ENCODE data around the gene QPCTL.

The QPCTL gene

GRCh38 chr19:45692187-45693105 lies at the start of gene QPCTL:
TSS of gene QPCTL (plus strand) at chr19:45692666. CDS start at chr19:45692704, 38 bp downstream.
- peak; percentile 99 for DNase-seq (ENCODE audit: low read depth, low spot score)

GRCh38 chr19:45643024-45643926 lies 49.2 kb upstream of the QPCTL start:
- peak; percentile 93 for DNase-seq (ENCODE audit: low read depth, low spot score)

GRCh38 chr19:45643927-45644771 lies 48.3 kb upstream of the QPCTL start:
- DNase-seq (ENCODE audit: low read depth, low spot score), result no peak

DNA sequence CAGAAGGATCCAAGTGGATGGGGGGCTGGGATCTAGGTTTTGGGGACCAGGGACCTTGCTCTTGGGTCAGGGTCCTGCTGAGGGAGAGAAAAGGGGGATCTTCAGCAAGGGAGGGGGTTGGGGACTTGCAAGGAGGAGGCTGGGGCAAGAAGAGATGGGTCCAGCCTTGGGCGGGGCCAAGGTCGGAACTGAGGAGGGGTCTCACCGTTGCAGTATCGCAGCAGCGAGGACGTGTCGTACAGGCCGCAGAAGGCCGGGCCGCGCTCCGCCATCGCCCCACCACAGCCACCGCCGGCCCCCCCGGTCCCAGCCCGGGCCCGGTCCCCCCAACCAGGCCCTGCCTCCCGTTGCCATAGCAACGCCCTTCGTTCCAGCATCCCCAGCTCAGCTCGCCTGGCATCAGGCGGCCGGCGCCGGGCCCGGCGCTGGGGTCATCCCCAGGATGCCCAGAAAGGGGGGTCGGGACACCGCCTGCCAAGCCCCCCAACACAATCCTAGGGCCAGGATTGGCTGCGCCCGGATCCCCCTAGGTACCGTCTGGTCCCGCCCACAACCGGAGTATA lies 47.3 kb upstream of the QPCTL start:
- DNase-seq (ENCODE audit: low read depth, low spot score), result no peak

GRCh38 chr19:45645631-45646344 lies 46.7 kb upstream of the QPCTL start:
- peak; percentile 95 for DNase-seq (ENCODE audit: low read depth, low spot score)

DNA sequence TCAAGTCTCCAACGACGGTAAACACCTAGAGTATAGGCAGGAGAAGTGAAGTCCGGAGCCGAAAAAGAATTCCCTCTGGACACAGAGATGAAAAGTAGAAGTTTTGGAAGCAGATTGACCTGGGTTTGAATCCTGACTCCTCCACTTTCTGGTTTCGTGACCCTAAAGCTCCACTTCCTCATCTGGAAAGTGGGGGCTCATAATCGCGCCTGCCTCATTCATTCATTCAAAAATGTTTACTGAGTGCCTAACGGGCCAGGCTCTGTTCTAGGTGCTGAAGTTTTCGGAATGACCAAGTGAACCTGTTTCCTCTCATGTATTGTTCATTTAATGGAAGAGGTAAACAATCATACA lies 46.1 kb upstream of the QPCTL start:
- no peak for DNase-seq (ENCODE audit: low read depth, low spot score)

DNA sequence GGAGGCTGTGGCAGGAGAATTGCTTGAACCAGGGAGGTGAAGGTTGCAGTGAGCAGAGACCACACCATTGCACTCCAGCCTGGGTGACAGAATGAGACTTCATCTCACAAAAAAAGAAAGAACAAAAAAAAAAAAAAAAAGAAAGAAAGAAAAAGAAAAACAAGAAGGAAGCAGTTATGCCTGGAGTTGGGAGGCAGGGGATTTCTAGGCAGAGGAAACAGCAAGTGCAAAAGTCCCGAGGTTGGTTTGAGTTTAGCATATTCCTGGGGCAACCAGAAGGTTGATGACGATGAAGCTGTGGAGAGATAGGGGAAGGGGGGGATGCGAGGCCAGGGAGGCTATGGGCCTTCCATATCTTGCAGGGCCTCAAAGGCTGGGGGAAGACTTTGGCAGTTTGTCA lies 41.7 kb upstream of the QPCTL start:
- DNase-seq (ENCODE audit: low read depth, low spot score), result no peak

- no peak for DNase-seq (ENCODE audit: low read depth, low spot score)
Measured at GRCh38 chr19:45653634-45654033, 38.8 kb upstream of the QPCTL start.

DNA sequence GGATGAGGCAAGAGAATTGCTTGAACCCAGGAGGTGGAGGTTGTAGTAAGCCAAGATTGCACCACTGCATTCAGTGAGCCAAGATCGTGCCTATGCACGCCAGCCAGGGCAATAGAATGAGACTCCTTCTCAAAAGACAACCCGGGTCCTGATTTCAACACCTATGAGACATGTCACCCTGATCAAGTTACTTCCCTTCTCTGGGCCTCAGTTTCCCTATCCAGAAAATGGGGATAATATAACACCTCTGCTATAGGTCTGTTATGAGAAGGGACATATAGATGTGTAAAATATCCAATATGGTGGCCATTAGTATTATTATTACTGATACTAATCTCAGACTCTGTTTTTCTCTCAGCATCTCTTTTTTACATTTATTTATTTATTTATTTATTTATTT lies 37.4 kb upstream of the QPCTL start:
- DNase-seq (ENCODE audit: low read depth, low spot score), result no peak

GRCh38 chr19:45657520-45658167 lies 34.8 kb upstream of the QPCTL start:
- DNase-seq (ENCODE audit: low read depth, low spot score), result no peak

- no peak for DNase-seq (ENCODE audit: low read depth, low spot score)
Measured at GRCh38 chr19:45659096-45659729, 33.3 kb upstream of the QPCTL start.

DNA sequence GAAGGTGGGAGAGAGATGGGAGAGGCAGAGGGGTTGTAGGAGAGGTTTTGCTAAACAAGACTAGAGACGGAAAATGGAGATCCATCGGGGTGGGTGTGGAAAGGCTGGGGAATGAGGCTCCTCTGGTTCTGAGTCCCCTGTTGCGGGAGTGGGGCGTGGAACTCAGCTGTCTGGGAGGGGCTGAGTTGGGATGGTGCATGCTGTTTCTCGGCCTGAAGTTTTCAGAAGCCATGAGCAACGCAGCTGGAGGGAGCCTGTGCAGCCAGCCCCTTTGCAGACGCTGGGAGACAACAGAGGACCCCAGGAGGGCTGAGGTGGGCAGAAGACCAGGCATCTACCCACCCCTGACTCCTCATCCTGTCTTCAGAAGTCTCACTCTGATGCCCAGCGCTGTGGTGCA lies 31.8 kb upstream of the QPCTL start:
- no peak for DNase-seq (ENCODE audit: low read depth, low spot score)

DNA sequence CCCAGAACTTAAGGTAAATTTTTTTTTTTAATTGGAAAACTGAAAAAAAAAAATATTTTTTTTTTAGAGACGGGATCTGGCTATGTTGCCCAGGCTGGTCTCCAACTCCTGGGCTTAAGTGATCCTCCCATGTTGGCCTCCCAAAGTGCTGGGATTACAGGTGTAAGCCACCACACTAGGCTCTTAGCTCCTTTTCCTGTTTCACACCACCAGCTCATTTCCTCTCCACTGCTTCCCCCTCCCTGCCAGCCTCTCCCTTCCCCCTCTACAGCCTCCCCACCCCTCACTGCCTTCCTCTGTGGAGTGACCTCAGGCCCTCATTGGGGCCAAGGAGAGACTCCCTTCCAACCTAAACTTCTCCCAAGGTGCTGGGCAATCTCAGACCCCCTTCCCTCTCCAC lies 28.7 kb upstream of the QPCTL start:
- no peak for DNase-seq (ENCODE audit: low read depth, low spot score)

DNA sequence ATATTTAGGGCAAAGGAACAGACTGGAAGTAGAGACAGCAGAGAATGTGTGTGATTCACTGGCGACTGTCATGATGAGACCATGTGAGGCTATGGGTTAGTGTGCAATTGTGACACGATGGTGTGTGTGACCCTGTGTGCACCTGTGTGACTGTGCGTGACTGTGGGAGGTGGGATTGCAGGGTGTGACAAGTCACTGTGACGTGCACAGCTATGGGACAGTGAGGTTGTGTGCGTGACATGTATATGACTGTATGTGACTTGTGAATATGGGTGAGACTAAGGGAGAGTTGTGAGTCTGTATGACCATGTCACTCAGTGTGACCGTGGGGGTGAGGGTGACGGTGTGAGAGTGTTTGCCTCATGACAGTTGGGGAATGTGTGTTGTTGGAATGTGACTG lies 27.9 kb upstream of the QPCTL start:
- no peak for DNase-seq (ENCODE audit: low read depth, low spot score)

- peak; percentile 24 for DNase-seq (ENCODE audit: low read depth, low spot score)
Measured at GRCh38 chr19:45667620-45668341, 24.7 kb upstream of the QPCTL start, which contains the start of gene GIPR. TSS of gene GIPR (plus strand) at chr19:45668221. CDS start at chr19:45669521, 1,300 bp downstream.

DNA sequence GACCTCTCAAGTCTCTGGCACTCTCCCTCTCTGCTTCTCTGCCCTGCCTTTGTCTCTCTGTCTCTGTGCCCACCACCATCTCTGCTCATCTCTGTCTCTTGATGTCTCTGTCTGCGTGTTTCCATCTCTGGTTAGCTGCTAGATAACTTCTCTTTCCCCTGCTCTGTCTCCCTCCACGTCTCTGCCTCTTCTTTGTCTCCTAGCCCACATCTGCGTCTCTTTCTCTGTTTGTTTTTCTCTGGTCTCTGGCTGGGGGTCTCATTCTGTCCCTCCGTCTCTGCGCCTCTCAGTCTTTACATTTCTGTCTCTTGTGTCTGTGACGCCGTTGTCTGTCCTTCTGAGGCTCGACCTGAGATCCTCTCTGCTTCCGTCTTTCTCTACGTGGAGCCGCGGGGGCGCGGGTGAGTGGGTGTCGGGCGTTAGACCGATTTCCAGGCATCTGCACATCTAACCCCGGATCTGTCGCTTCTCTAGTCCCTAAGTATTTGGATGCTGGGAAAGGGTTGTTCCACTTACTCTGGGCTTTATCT lies 24.1 kb upstream of the QPCTL start:
- DNase-seq (ENCODE audit: low read depth, low spot score), result no peak

GRCh38 chr19:45670670-45671453 lies 21.6 kb upstream of the QPCTL start:
- peak; percentile 66 for DNase-seq (ENCODE audit: low read depth, low spot score)

DNA sequence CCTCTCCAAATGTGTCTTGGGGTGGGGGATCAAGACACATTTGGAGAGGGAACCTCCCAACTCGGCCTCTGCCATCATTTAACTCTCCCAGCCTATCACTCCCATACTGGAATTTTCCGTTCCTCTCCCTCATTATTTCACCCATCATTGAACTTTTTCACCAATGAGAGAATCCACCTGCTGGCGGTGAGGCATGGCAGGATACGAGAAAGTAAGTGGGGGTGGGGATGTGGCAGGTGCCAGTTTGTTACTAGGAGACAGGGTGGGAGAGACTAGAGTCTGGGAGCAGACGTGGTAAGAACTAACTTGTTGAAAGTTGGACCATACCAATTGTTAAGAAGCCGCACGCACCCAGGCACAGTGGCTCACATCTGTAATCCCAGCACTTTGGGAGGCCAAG lies 17.5 kb upstream of the QPCTL start:
- no peak for DNase-seq (ENCODE audit: low read depth, low spot score)
